ENCODE measurements around the gene GUSB. TPM values are rescaled to one million over a fixed set of nuclear protein-coding genes. Genes with fewer than 3 reads are reported as not detected.
"Not testable (repeated sequence)": the region's sequence is repeated elsewhere in the genome, so short reads cannot be mapped to it uniquely, and the experiment has no call there.

GUSB gene
- total and polyA plus RNA-seq, 2 of the 8 experiments (the other 6 are each of a cell fraction or from before 2014, with no cell fraction given): 43.6 to 71.3 TPM

DNA sequence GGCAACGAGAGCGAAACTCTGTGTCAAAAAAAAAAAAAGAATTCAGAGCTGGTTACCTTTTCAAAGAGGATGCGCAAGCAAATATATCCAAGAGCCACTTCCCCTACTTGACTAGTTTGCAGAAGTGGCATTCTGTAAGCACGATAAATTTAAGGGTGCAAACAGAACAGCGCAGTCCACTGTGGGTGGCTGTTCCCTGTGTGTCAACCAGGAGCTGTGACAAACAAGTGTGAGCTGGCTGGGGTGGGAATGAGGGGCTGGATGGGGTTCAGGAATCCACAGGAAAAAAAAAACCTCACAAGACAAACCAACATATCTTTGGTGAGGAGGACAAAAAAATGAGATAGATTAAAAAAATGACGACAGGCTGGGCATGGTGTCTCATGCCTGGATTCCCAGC is 15.9 kb downstream of the GUSB start (continued):
- no peak for TF ChIP-seq NANOG (IDR thresholded peaks at IDR 0.05; ENCODE audit: insufficient read depth, low read depth, low read length, poor library complexity, severe bottlenecking)

DNA sequence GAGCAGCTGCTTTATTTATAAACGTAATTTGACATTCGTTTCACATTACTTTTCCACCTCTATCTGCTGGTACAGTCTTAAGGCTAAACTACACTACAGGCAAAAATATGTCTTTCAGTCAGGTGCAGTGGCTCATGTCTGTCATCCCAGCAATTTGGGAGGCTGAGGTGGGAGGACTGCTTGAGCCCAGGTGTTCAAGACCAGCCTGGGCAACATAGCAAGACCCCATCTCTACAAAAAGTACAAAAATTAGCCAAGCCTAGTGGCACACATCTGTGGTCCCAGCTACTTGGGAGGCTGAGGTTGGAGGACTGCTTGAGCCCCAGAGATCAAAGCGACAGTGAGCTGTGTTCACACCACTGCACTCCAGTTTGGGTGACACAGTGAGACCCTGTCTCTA is 17.3 kb downstream of the GUSB start:
- CTCF ChIA-PET (ENCODE audit: partially characterized antibody); H3K27ac ChIP-seq (ENCODE audit: low read depth, low read length); H3K18ac ChIP-seq (ENCODE audit: extremely low read depth, low read length); FAIRE-seq; H3K9me3 ChIP-seq (ENCODE audit: insufficient read depth in 2 of 2, low read depth in 1 of 2, low read length in 1 of 2); H3K9ac ChIP-seq (replicated peaks in 1 of 4; ENCODE audit: extremely low read depth in 1 of 4, low read depth in 3 of 4, low read length in 3 of 4); H2AFZ ChIP-seq (ENCODE audit: low read length); H3K4me3 ChIP-seq (ENCODE audit: extremely low read depth in 1 of 4, insufficient read depth in 2 of 4, low read depth in 3 of 4, low read length in 4 of 4); H2BK20ac ChIP-seq (ENCODE audit: low read length); H4K20me1 ChIP-seq (replicated peaks in 1 of 2; ENCODE audit: control insufficient read depth in 1 of 2, insufficient read depth in 2 of 2, low read length in 2 of 2); H2BK120ac ChIP-seq (replicated peaks; ENCODE audit: low read depth, low read length); DNase-seq (ENCODE audit: low read depth in 1 of 2, low spot score in 2 of 2); H3K79me2 ChIP-seq (ENCODE audit: control insufficient read depth in 1 of 2, insufficient read depth in 2 of 2, low read length in 2 of 2); H4K5ac ChIP-seq (ENCODE audit: insufficient read length, low read depth, low read length); H3K4me1 ChIP-seq (replicated peaks in 1 of 4; ENCODE audit: control insufficient read depth in 3 of 4, insufficient read depth in 4 of 4, low read length in 3 of 4); H4K91ac ChIP-seq (replicated peaks; ENCODE audit: insufficient read length, low read length); H2BK12ac ChIP-seq (ENCODE audit: low read depth, low read length); H3K27me3 ChIP-seq (replicated peaks in 1 of 4; ENCODE audit: control insufficient read depth in 3 of 4, extremely low read depth in 1 of 4, insufficient read depth in 3 of 4, low read length in 3 of 4); H3K4ac ChIP-seq (replicated peaks; ENCODE audit: insufficient read length, low read depth, low read length); H2BK5ac ChIP-seq (ENCODE audit: low read depth, low read length); H2BK15ac ChIP-seq (ENCODE audit: low read length); H3K14ac ChIP-seq (ENCODE audit: insufficient read length); H3K4me2 ChIP-seq (ENCODE audit: insufficient read depth in 1 of 2, low read depth in 2 of 2, low read length in 2 of 2); H4K8ac ChIP-seq (ENCODE audit: extremely low read depth, insufficient read depth, low read length); H3K23me2 ChIP-seq (ENCODE audit: low read depth, low read length); H3K23ac ChIP-seq (ENCODE audit: insufficient read length); H2AK5ac ChIP-seq (ENCODE audit: low read depth, low read length); H3K56ac ChIP-seq (replicated peaks; ENCODE audit: insufficient read length, low read depth, low read length); H3K79me1 ChIP-seq (ENCODE audit: low read depth, low read length): not testable (repeated sequence)
- peaks cover 25 to 85% (median 57%) of the 10 kb centered on the region in 4 experiments for H3K36me3 ChIP-seq (ENCODE audit: control insufficient read depth in 2 of 4, insufficient read depth in 4 of 4, low read length in 3 of 4)
- POLR2A ChIA-PET (ENCODE audit: partially characterized antibody): interaction anchor here (0.6 to 1.3 kb wide), 3 partner anchors 17 to 500 kb away, joined by 3 read pairs; partner anchors contain the start of gene GUSB
- 97% methylated on average over 3 of the region's 3 CpGs; no CpG with 5 or more reads in 1 of the 2 experiments for WGBS, 2 experiments (ENCODE audit: extremely low coverage in 1 of 2, insufficient coverage in 1 of 2, insufficient read length in 1 of 2, insufficient replicate concordance in 2 of 2, low coverage in 1 of 2, low lambda C conversion rate in 2 of 2, missing lambda C conversion rate in 1 of 2)

All from H1 (cell line).